OCI-LY1 (cell line): ENCODE measurements around the gene TMF1.

Experiments
- H2AFZ ChIP-seq: fragments of 200-600 bp; sonication (generic), shearing (Covaris generic); 2 replicates; pipeline ENCODE4 v1.6.0; 2014; ENCODE audit warnings: antibody characterized with exemption, mild to moderate bottlenecking, low read length
- H3F3A ChIP-seq: fragments of 200-600 bp; sonication (generic), shearing (Covaris generic); 2 replicates; pipeline ENCODE4 v1.6.0; 2014; ENCODE audit warnings: mild to moderate bottlenecking, antibody characterized with exemption, low read length, moderate library complexity; ENCODE audit not compliant: insufficient read depth
- H3K27ac ChIP-seq: fragments of 200-600 bp; sonication (generic); 2 replicates; pipeline ENCODE4 v1.5.1; 2014; ENCODE audit warnings: low read length, mixed run types, mild to moderate bottlenecking, low read depth; ENCODE audit not compliant: poor library complexity, severe bottlenecking
- H3K27me3 ChIP-seq: fragments of 200-600 bp; sonication (generic); 2 replicates; pipeline ENCODE4 v1.6.0; 2014; ENCODE audit warnings: antibody characterized with exemption, mild to moderate bottlenecking, low read length, moderate library complexity; ENCODE audit not compliant: insufficient read depth
- H3K36me3 ChIP-seq: fragments of 200-600 bp; sonication (generic); 2 replicates; pipeline ENCODE4 v1.6.1; 2014; ENCODE audit warnings: mild to moderate bottlenecking, antibody characterized with exemption, low read length, moderate library complexity, mixed read lengths; ENCODE audit not compliant: insufficient read depth
- H3K4me1 ChIP-seq: fragments of 200-600 bp; sonication (generic); 2 replicates; pipeline ENCODE4 v1.5.1; 2014; ENCODE audit warnings: mild to moderate bottlenecking, low read length, moderate library complexity; ENCODE audit not compliant: insufficient read depth, severe bottlenecking
- H3K4me2 ChIP-seq: fragments of 200-600 bp; sonication (generic), shearing (Covaris generic); 2 replicates; pipeline ENCODE4 v1.6.1; 2014; ENCODE audit warnings: low read length
- H3K4me3 ChIP-seq: fragments of 200-600 bp; sonication (generic); 2 replicates; pipeline ENCODE4 v1.5.1; 2014; ENCODE audit warnings: low read length, low read depth, mild to moderate bottlenecking, mixed read lengths; ENCODE audit not compliant: poor library complexity, severe bottlenecking
- H3K79me2 ChIP-seq: fragments of 200-600 bp; shearing (Covaris generic); 2 replicates; pipeline ENCODE4 v1.6.1; 2016; ENCODE audit warnings: mixed run types, low read length, mixed read lengths; ENCODE audit not compliant: insufficient read depth
- H3K9ac ChIP-seq: fragments of 200-600 bp; sonication (generic), shearing (Covaris generic); 2 replicates; pipeline ENCODE4 v1.6.1; 2014; ENCODE audit warnings: mild to moderate bottlenecking, low read length, mixed read lengths
- H3K9me2 ChIP-seq: fragments of 200-600 bp; sonication (generic), shearing (Covaris generic); 2 replicates; pipeline ENCODE4 v1.6.1; 2014; ENCODE audit warnings: low read depth, mild to moderate bottlenecking, low read length, mixed read lengths
- H3K9me3 ChIP-seq: fragments of 200-600 bp; shearing (Covaris generic); 2 replicates; pipeline ENCODE4 v1.6.1; 2014; ENCODE audit warnings: low read length, mixed read lengths
- H4K20me1 ChIP-seq: fragments of 200-600 bp; sonication (generic), shearing (Covaris generic); 2 replicates; pipeline ENCODE4 v1.6.0; 2016; ENCODE audit warnings: mild to moderate bottlenecking, low read length; ENCODE audit not compliant: insufficient read depth
- EZH2 ChIP-seq: fragments of 200-600 bp; sonication (generic), shearing (Covaris generic); IDR thresholded peaks from 2 replicates; pipeline ENCODE4 v1.8.0; 2017; ENCODE audit warnings: borderline replicate concordance, mixed run types, mild to moderate bottlenecking, antibody characterized with exemption, low read length, moderate library complexity, mixed read lengths
- TF ChIP-seq, protein P1 (sequence below): fragments of 200-600 bp; sonication (generic), shearing (Covaris generic); IDR thresholded peaks from 2 replicates; pipeline ENCODE4 v1.5.1; 2017; ENCODE audit warnings: mild to moderate bottlenecking, antibody characterized with exemption, low read length, moderate library complexity, mixed read lengths

TMF1 gene

DNA sequence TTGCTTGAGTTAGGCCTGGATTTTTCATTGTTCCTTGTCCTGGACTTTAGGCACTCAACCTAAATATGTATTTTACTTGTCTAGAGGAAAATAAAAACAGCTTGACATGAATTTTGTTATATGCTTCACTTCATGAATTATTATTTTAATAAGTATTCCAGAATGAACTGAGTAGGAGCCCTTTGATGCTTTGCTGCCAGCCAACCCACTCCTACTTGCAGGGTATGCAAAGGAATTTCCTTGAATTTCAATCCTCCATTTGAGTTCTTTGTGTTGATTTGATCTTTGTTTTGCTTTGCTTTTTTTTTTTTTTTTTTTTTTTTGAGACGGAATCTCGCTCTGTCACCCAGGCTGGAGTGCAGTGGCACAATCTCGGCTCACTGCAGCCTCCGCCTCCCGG, 44.2 kb upstream of the TMF1 start:
- no peak overlapping the region for H3K9ac ChIP-seq
- no peaks in the 10 kb centered on the region for H3K79me2 ChIP-seq
- no peaks in the 10 kb centered on the region for H3K9me2 ChIP-seq
- TF ChIP-seq, protein P1, sequence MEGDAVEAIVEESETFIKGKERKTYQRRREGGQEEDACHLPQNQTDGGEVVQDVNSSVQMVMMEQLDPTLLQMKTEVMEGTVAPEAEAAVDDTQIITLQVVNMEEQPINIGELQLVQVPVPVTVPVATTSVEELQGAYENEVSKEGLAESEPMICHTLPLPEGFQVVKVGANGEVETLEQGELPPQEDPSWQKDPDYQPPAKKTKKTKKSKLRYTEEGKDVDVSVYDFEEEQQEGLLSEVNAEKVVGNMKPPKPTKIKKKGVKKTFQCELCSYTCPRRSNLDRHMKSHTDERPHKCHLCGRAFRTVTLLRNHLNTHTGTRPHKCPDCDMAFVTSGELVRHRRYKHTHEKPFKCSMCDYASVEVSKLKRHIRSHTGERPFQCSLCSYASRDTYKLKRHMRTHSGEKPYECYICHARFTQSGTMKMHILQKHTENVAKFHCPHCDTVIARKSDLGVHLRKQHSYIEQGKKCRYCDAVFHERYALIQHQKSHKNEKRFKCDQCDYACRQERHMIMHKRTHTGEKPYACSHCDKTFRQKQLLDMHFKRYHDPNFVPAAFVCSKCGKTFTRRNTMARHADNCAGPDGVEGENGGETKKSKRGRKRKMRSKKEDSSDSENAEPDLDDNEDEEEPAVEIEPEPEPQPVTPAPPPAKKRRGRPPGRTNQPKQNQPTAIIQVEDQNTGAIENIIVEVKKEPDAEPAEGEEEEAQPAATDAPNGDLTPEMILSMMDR = no peak
- no peak for TF ChIP-seq EZH2
- no peaks in the 10 kb centered on the region for H3K9me3 ChIP-seq
- H3K27ac ChIP-seq = no peak overlapping the region
- H2AFZ ChIP-seq = no peak overlapping the region
- no peak overlapping the region for H3K4me3 ChIP-seq
- no peaks in the 10 kb centered on the region for H3K36me3 ChIP-seq
- H3K4me1 ChIP-seq = peaks cover 17% of the 10 kb centered on the region
- no peak overlapping the region for H3K4me2 ChIP-seq
- H3K27me3 ChIP-seq = no peaks in the 10 kb centered on the region
- H4K20me1 ChIP-seq = no peaks in the 10 kb centered on the region
- no peaks in the 10 kb centered on the region for H3F3A ChIP-seq

DNA sequence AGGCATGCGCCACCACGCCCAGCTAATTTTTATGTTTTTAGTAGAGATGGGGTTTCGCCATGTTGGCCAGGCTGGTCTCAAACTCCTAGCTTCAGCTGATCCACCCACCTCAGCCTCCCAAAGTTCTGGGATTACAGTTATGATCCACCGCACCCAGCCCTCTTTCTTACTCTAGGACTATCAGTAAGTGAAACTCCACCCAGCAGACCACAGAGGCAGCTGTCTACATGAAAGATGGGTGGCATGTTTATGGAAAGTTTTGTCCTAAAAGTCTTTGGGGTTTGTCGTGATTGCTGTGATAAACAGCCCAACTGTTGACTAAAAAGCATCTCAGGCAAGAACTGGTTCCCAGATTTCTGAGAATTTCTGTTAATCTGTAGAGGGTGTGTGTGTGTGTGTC, 43.5 kb upstream of the TMF1 start:
- Histone ChIP-seq H3K79me2 (no peaks in the 10 kb centered on the region), H3K27ac (no peak overlapping the region), H4K20me1 (no peaks in the 10 kb centered on the region)

DNA sequence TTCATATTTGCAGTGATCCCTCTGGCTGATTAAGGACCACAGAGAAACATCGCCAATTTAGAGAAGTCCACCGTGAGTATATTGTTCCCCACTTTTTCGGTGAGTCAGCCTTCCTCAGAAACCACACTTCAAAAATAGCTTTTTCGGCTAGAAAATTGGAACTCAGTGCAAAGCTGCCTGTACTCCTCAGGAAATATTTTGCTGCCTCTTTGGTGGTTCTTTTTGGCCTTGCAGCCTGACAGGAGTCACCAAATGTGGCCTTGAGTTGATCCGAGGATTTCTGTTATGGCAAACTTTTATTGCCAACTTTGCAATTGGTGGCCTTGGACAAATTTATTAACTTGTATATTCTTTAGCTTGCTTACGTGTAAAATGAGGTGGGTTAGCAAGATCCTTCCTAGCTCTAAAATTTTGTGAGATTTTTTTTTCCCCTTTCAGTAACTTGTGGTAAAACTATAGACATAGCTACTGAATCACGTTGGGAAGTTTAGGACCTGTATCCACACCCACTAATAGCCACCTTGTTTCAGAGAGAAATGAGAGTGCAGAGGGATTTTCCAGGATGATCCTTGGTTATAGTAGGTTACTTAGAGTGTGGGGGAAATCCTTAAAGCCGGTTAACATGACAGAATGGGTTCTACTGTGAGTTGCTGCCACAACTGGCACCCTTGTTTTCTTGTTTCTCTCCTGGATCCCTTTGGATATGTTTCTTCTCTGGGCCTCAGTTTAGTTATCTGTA, 42.5 kb upstream of the TMF1 start:
- peaks cover 26% of the 10 kb centered on the region for H3K4me1 ChIP-seq

More for the DNA sequence above, 43.5 kb upstream of the TMF1 start:
- Histone ChIP-seq H3K9me3 (no peaks in the 10 kb centered on the region), H3K4me1 (peaks cover 23% of the 10 kb centered on the region), H3K4me3 (no peak overlapping the region), H2AFZ (no peak overlapping the region), H3K9ac (no peak overlapping the region), H3K36me3 (no peaks in the 10 kb centered on the region), H3F3A (no peaks in the 10 kb centered on the region), H3K9me2 (no peaks in the 10 kb centered on the region), H3K4me2 (no peak overlapping the region), H3K27me3 (no peaks in the 10 kb centered on the region)
- no peak for TF ChIP-seq EZH2
- TF ChIP-seq, protein P1 = no peak

More for the DNA sequence above, 42.5 kb upstream of the TMF1 start:
- H3K9me2 ChIP-seq = no peaks in the 10 kb centered on the region
- H3K9ac ChIP-seq = no peak overlapping the region
- H3K36me3 ChIP-seq = no peaks in the 10 kb centered on the region
- H3K27ac ChIP-seq = no peak overlapping the region
- no peaks in the 10 kb centered on the region for H3K79me2 ChIP-seq
- no peaks in the 10 kb centered on the region for H4K20me1 ChIP-seq
- H3K9me3 ChIP-seq = no peaks in the 10 kb centered on the region
- no peaks in the 10 kb centered on the region for H3F3A ChIP-seq
- H3K4me3 ChIP-seq = no peak overlapping the region
- TF ChIP-seq EZH2 = no peak
- TF ChIP-seq, protein P1 = no peak
- H2AFZ ChIP-seq = no peak overlapping the region
- H3K4me2 ChIP-seq = no peak overlapping the region
- no peaks in the 10 kb centered on the region for H3K27me3 ChIP-seq
